ENCODE measurements around the gene TTLL8.
"Not testable (repeated sequence)": the region's sequence is repeated elsewhere in the genome, so short reads cannot be mapped to it uniquely, and the experiment has no call there.

The TTLL8 gene

DNA sequence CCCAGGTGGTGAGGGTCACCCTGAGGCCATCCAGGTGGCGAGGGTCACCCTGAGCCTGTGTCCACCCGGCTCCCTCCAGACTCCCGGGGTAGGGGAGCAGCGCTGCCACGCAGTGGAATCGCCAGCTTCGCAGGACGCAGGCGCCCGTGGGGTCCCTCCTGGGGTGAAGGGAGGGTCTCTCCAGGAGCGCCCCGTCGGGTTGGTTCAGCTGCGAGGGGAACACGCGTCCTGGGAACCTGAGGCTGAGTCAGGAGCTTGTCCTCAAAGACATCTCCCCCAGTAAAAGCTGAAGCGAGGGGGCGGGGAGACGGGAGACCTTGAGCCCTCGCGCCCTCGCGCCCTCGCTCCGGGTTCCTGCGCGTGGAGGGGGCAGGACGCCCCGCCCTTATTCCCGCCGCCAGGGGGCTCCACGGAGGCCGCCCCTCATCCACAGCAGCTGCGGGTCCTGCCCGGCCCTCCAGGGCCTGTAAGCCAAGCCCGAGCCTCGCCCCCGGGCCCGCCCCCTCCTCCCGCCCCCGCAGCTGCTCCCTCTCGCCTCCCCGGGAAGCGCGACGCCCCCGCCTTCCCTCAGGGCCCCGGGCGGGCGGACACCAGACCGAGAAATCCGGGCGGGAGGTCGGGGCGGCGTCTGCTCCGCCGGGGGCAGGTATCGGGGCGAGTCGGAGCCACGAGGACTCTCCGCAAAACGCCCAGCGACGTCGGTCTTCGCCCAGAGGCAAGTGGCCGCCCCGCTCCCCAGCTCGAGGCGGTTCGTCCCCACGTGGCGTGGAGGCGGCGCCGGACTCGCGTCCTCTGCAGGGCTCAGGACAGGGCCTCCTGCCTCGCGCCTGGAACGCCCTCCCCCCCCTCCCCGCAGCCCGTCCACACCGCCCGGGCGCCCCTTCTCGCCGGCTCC is 74.7 kb downstream of the TTLL8 start:
- no peak for DNase-seq (ENCODE audit: low read depth)

DNA sequence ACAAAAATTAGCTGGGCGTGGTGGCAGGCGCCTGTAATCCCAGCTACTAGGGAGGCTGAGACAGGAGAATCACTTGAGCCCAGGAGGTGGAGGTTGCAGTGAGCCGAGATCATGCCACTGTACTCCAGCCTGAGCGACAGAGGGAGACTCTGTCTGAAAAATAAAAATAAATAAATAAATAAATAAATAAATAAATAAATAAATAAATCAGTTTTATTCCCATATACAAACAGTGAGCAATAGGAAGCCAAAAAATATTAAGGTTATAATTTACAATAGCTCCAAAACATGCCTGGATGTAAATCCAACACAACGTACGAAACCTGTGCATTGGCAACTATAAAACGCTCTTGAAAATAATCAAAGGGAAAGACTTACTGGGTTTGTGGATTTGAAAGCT is 76.3 kb downstream of the TTLL8 start:
- not testable (repeated sequence) for DNase-seq (ENCODE audit: low read depth)

DNA sequence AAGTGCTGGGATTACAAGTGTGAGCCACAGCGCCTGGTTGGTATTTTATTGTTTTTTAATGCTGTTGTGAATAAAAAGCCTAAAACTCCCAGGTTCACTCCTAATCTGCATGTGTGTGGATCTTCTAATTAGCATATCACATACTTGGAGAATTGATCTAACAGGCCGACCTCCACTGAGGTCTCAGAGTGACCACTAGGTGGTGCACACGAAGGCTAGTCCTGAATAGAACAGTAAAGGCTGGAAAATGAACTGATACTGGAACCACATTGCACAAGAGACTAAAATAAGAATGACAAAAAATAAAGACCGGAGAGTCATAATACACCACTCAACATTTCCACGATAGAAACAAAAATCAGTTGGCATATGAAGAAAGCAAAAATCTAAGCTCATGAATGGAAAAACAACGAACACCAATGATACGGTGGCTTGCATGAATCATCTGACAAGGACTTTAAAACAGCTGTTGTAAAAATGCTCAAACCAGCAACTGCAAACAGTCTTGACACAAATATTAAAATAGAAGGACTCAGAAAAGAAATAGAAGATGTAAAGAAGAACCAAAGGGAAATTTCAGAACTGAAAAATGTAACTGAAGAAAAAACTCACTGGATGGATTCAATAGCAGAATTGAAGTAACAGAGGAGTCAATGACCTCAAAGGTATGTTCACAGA is 78.4 kb downstream of the TTLL8 start:
- peak; percentile 36 for DNase-seq (ENCODE audit: low read depth)

GRCh38 chr22:49977578-49977977 is 80.5 kb downstream of the TTLL8 start:
- no peak for DNase-seq (ENCODE audit: low read depth)

DNA sequence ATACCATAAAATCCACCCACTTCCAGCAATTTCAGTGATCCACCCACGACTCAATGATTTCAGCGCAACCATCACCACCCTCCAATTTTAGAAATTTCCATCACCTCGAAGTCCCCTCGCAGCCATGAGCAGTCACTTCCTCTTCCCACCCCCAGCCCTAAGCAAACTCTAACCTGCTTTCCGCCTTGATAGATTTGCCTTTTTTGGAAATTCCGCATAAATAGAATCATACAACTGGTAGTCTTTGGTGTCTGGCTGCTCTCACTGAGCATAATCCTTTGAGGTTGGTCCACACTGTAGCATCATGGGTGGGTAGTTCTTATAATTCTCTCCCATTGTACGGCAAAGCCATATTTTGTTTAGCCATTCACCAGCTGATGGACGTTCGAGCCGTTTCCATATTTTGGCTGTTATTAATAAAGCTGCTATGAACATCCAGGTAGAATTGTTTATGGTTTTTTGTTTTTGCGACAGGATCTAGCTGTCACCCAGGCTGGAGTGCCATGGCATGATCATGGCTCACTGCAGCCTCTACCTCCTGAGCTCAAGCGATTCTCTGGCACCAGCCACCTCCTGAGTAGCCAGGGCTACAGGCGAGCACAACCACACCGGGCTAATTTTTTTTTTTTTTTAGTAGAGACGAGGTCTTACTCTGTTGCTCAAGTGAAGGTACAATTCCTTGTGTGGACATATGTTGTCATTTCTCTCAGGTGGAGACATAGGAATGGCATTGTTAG is 81.5 kb downstream of the TTLL8 start:
- no peak for DNase-seq (ENCODE audit: low read depth)

DNA sequence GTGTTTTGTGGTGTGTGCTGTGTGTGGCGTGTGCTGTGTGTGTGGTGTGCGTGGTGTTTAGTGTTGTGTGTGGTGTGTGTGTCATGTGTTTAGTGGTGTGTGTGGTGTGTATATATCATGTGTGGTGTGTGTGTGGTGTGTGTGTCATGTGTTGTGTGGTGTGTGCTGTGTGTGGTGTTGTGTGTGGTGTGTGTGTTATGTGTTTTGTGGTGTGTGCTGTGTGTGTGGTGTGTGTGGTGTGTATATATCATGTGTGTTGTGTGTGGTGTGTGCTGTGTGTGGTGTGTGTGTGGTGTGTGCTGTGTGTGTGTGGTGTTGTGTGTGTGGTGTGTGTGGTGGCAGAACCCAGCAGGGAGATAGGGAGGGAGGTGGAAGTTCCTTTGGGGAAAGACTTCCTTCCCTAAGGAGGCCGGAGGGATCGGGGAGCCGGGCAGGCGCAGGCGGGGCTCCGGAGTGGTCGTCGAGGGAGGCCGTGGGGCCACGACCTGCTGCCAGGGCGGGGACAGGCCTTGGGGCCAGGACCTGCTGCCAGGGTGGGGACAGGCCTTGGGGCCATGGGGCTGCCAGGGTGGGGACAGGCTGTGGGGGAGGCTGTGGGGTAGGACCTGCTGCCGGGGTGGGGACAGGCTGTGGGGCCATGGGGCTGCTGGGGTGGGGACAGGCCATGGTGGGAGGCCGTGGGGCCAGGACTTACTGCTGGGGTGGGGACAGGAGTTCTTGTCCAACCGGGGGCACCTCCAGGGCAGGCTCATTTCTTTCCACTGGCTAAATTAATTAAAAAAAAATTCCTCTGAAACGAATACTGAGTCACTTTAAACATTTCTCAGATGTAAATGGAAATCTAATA is 82.3 kb downstream of the TTLL8 start:
- peak; percentile 38 for DNase-seq (ENCODE audit: low read depth)

GRCh38 chr22:49973018-49973961 is 84.8 kb downstream of the TTLL8 start:
- DNase-seq (ENCODE audit: low read depth): peak; percentile 58

GRCh38 chr22:49972163-49973017 is 85.7 kb downstream of the TTLL8 start:
- no peak for DNase-seq (ENCODE audit: low read depth)

- peak; percentile 66 for DNase-seq (ENCODE audit: low read depth)
Measured at GRCh38 chr22:49971232-49972162, 86.6 kb downstream of the TTLL8 start.

- peak; percentile 90 for DNase-seq (ENCODE audit: low read depth)
Measured at GRCh38 chr22:49970528-49971231, 87.4 kb downstream of the TTLL8 start.

DNA sequence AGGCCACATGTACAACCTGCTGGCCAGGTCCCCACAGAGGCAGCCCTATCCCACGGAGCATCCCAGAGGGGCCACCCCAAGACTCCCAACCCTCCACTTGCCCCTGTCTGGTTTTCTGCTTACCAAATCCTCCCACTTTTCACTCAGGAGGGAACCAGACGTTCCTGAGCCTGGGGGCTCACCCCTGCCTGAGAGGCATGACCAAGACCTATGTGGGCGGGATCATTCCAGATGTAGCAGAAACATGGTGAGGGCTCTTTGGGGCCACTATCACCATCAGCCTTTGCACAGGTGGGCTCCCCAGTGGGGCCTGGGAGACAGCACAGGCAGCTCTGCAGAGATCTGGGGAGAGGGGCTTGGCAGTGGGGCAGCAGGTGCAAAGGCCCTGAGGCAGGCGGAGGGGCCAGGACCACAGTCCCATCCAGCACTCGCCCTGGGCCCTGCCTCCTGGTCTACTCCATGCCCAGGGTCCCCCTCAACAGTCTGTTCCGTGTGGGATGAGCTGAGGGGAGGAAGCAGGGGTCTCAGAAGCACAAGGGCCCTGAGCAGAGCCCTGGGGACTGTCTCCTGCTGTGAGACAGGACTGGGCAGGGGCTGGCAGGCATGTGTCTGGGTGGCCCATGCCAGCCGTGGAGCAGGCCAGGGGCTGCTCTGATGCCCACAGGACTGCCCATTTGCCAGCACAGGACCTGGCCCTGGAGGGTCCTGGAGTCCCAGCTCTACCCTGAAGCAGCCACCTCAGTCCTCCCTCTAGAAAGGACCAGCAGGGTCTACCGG is 88.2 kb downstream of the TTLL8 start:
- no peak for DNase-seq (ENCODE audit: low read depth)

GRCh38 chr22:49968831-49969661 is 89.1 kb downstream of the TTLL8 start:
- DNase-seq (ENCODE audit: low read depth): no peak
